ENCODE measurements around the gene PIGU. TPM values are rescaled to one million over a fixed set of nuclear protein-coding genes. Genes with fewer than 3 reads are reported as not detected.
"Not testable (repeated sequence)": the region's sequence is repeated elsewhere in the genome, so short reads cannot be mapped to it uniquely, and the experiment has no call there.

Gene PIGU
- total RNA-seq, 1 experiment from 2014 or later, result 11.7 TPM

DNA sequence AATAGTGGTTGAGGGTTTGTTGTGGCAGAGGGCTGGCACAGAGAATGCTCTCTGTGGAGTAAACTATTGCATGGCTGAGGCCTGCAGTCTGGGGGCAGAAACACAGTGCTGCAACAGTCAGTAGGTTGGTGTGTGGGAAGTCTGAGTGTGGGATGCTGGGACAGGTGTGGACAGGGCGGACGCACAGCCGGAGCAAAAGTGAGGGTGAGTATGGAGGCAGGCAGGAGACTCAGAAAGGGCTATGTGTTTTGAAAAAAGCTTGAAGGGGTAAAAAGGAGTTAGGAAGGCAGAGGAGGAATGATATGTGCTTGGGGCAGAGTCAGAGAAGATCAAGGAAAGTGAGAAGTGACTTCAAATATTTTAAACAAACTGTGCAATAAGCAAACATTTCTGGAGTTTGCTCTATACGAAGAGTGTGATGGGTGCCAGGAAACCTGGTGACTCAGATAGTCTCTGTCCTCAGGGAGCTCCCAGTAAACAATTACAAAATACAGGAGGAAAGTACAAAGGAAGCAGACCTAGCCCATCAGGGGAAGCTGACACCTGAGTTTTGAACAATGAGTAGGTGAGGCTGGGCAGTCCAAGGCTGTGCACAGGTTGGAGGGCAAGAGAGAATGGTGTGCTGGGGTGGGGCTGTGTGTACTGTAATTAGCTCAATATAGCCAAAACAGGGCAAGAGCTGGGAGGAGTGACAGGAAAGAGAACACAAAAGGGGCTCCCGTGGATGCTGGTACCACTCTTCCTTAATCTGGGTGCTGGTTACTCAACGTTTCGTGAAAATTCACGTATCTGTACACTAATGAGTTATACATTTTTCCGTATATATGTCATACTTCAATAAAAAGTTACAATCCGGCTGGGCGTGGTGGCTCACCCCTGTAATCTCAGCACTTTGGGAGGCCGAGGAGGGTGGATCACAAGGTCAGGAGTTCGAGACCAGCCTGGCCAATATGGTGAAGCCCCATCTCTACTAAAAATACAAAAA is 55.2 kb downstream of the PIGU start:
- no peak for DNase-seq (ENCODE audit: low read depth)

DNA sequence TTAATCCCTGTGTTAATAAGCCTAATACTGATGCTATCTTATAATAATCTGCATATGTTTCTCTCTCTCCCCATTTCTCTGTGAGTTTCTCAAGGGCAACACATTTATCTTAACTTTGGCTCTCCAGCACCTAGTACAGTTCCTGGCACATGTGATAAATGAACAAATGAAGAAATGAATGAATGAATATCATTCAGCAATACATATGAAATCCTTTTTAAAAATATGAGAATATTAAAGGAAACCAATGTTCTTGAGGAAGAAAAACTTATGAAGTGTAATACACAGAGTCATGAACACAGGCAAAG is 55.9 kb downstream of the PIGU start:
- DNase-seq (ENCODE audit: low read depth), result no peak

DNA sequence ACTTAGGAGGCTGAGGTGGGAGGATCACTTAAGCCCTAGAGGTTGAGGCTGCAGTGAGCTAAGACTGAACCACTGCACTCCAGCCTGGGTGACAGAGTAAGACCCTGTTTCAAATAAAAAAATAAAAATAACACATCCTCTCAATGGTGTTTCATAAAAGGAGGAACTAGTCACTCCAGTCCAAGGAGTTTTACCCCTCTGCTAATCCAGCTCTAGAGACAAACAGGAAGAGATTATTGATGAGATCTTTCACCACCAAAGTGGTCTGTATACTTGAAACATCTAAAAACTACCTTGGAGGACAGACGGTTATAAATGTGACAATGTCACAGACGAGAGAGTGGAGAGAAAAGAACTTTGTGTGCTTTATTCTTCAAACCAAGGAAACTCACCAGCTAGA is 58.2 kb downstream of the PIGU start:
- DNase-seq (ENCODE audit: low read depth), result no peak

DNA sequence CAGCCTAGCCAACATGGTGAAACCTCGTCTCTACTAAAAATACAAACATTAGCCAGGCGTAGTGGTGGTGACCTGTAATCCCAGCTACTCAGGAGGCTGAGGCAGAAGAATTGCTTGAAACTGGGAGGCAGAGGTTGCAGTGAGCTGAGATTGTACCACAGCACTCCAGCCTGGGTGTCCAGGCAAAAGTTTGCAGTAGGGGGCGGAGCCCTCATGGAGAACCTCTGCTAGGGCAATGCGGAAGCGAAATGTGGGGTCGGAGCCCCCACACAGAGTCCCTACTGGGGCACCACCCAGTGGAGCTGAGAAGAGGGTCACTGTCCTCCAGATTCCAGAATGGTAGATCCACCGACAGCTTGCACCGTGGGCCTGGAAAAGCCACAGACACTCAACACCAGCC is 60.0 kb downstream of the PIGU start:
- not testable (repeated sequence) for DNase-seq (ENCODE audit: low read depth)

DNA sequence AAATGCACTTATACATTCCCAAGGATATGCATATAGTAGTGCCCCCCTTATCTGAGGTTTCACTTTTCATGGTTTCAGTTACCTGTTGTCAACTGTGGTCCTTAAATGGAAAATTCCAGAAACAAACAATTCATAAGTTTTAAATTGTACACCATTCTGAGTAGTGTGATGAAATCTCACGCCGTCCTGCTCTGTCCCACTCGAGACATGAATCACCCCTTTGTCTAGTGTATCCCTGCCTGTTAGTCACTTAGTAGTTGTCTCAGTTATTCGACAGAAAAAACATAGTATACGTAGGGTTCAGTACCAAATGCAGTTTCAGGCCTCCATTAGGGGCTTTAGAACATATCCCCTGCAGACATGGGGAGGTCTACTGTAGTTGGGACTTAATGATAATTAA is 61.4 kb downstream of the PIGU start:
- DNase-seq (ENCODE audit: low read depth), result no peak

DNA sequence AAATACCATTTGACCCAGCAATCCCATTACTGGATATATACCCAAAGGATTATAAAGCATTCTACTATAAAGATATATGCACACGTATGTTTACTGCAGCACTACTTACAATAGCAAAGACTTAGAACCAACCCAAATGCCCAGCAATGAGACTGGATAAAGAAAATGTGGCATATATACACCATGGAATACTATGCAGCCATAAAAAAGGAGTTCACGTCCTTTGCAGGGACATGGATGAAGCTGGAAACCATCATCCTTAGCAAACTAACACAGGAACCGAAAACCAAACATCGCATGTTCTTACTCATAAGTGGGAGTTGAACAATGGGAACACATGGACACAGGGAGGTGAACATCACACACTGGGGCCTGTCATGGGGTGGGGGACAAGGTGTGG is 64.9 kb downstream of the PIGU start:
- not testable (repeated sequence) for DNase-seq (ENCODE audit: low read depth)

DNA sequence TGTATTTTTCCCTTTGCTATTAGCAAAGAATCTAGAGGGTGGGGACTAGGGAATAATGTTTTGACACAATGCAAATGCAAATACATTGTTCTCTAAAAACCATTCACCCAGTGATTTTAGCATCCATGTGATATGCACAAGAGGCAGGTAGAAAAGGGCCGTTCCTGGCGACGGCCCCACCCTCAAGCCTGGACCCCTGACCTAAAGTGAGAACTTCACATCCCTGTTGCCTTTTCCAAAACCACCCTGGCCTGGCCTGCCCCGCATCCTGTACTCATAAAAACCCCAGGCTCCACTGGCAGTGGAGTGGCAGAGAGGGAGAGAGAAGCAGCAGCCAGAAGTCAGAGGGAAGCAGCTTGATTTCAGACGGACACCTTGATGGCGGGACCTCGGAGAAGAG is 69.8 kb downstream of the PIGU start:
- DNase-seq (ENCODE audit: low read depth), result no peak

DNA sequence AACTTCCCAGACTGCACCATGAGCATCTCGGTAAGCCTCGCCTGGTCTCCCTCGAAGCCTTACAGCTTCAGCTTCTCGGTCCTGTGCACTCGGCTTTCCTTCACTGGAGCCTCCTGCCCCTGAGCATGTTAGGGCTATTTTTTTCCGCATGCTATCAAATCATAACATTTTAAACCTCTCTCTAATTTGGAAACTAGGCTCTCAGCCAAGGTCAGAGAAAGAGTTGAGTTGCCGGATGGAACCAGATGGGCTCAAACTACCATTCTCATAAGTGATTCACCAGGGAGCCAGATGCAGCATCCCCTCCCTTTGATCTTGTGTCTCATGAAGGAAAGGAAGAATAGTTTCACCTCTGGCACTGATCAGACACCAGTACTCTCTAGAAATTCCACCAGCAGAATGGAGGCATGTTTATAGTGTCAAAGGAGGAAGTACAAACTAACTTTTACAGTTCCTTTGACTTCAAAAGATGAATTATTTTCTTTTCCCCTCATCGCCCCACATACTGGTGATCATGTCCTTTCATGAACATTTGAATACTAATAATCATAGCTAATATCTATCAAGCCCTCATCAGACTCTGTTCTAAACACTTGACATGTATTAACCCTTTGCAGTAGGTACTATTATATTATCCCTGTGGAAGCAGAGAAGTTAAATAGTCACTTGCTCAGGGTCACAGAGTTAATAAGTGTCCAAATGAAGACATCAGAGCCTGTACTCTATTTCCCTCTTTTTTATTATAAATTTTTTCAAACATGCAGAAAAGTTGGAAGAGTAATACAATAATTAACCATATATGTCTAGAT is 71.7 kb downstream of the PIGU start:
- no peak for DNase-seq (ENCODE audit: low read depth)

DNA sequence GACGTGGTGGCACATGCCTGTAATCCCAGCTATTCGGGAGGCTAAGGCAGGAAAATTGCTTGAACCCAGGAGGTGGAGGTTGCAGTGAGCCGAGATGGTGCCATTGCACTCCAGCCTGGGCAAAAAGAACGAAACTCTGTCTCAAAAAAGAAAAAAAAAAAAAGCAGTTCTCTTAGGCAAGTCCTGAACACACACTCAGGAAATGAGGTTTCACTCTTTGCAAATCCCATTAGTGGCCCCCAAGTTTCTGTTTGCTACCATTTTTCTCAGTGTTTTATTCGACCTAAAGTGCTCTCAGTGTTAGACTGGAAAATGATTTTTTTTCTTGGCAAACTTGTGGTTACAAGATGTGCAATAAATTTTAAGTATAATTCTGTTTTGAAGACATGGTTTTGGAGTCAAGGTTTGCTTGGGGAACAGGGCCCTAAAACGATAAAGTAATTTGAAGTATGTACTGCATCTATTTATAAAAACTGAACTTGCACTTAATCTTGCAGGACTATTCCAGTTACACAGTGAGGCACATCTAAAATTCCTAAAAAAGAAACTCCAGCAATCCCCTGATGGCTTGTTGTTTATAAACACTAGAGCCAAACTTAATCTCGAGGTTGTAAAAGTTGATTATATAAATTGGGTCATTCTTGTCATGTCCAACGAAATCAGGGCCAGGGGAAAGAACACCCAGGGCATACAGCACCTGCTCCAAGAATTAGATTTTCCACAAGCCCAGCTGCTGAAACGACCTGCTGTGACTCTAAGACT is 75.8 kb downstream of the PIGU start:
- no peak for DNase-seq (ENCODE audit: low read depth)

DNA sequence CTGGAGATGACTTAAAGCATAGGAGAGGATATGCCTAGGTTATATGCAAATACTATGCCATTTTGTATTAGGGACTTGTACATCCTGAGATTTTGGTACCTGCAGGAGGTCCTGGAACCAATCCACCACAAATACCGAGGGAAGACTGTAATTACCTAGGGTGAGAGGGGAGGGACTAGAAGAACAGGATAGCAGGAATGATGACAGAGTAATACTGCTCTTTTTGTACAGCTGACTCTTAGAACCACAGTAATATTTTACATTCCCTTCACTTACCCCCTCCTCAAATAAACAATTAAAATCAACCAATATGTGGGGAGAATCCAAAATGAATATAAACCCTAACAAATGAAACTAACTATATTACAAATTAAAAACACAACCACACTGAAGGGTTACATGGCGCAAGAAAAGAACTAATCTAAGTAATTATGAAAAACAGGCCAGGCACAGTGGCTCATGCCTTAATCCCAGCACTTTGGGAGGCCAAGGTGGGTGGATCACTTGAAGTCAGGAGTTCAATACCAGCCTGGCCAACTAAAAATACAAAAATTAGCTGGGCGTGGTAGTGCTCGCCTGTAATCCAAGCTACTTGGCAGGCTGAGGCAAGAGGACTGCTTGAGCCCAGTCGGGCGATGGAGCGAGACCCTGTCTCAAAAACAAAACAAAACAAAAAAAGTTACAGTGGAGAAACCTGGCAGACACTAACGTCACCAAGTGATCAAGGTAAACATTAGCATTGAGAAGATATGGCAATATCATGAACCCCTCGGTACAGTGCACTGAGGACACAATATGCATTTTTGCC is 81.3 kb downstream of the PIGU start:
- DNase-seq (ENCODE audit: low read depth), result no peak

DNA sequence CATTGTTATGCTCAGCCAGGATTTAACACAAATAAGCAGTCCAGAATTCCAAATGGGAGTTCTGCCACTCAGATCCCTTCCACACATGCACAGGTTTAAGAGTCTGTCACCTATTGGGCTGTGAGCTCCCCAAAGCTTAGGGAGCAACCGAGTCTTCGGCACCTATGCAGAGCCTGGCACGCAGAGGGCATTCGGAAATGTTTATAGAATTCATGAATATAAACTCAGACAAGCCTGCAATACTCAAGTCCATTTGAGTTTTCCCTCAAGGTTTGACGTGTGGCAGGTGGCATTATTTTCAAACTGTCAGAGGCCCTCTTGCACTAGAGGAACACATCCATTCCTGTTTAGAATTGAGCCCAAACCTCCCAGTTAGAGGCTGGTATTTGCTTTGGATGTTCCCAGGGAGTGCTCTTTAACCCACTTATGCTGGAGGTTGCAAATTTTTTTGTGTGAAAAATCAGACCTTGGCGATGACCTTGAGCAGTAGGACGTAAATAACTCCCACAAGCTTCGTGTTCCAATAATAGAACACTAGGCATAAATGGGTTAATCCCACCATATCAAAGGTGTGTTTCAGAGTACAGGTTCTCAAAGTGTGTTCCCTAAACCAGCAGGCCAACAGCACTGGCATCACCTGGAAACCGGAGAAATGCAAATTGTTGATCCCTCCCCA is 90.3 kb downstream of the PIGU start:
- DNase-seq (ENCODE audit: low read depth), result no peak

DNA sequence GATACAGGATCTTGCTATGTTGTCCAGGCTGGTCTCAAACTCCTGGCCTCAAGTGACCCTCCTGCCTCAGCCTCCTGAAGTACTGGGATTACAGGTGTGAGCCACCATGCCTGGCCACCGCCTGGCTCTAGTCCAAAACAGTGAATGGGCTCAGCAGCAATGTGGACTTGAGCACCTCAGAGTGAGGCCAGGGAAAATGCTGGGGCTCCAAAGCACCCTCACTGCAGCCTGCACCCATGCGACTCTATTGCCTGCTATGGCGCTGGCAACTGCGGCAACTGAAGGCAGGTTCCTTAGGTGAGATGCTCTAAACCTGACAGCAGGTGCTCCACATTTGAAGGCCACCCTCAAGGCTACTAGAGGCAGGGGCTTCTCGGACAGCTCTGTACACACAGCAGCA is 91.9 kb downstream of the PIGU start:
- no peak for DNase-seq (ENCODE audit: low read depth)

DNA sequence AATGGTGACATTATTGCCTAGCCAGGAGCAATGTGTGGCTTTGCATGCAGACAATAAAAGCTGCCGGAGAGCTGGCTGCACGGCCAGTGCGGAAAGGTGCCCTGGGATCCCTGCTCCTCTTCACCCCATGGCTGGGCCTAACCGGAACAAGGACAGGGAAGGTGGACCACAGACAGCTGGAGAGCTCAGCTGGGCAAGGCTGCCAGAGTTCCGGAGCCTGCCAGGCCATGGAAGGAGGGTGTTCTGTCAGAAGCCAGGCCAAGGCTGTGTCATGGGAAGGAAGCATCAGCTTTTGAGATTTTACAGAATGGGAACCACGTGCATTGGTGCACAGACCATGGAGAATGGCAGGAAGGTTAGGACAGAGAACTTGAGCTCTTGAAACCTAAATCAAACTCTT is 93.3 kb downstream of the PIGU start:
- no peak for DNase-seq (ENCODE audit: low read depth)

DNA sequence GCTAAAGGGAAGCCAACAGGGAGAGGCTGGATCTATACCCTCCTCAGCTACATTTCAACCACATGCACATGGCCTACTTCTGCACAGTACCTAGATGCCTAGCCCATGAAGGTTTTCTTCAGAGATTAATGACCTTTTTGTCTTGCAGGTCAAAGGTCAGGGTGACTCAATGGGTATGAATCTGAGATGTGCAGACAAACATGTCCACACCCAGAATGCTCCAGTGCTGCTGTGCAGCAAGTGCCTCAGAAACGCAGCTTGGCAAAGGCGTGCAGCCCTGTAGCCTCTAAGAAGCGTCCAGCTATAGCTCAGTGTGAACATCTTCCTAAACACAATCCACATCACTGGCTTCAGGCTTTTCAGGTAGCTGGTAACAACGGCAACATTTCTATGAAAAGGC is 94.0 kb downstream of the PIGU start:
- DNase-seq (ENCODE audit: low read depth), result no peak

DNA sequence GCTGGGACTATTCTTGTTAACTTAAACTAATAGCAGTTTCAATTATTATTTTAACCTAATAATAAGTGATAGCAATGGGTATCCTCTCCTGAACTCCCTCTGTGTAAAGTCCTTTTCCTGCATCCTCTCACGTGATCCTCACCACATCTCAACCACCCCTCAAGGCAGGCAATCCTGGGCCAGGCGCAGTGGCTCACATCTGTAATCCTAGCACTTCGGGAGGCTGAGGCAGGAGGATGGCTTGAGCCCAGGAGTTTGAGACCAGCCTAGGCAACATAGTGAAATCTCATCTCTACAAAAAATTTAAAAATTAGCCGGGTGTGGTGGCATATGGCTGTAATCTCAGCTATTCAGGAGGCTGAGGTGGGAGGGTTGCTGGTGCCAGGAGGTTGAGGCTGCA is 94.7 kb downstream of the PIGU start:
- no peak for DNase-seq (ENCODE audit: low read depth)

DNA sequence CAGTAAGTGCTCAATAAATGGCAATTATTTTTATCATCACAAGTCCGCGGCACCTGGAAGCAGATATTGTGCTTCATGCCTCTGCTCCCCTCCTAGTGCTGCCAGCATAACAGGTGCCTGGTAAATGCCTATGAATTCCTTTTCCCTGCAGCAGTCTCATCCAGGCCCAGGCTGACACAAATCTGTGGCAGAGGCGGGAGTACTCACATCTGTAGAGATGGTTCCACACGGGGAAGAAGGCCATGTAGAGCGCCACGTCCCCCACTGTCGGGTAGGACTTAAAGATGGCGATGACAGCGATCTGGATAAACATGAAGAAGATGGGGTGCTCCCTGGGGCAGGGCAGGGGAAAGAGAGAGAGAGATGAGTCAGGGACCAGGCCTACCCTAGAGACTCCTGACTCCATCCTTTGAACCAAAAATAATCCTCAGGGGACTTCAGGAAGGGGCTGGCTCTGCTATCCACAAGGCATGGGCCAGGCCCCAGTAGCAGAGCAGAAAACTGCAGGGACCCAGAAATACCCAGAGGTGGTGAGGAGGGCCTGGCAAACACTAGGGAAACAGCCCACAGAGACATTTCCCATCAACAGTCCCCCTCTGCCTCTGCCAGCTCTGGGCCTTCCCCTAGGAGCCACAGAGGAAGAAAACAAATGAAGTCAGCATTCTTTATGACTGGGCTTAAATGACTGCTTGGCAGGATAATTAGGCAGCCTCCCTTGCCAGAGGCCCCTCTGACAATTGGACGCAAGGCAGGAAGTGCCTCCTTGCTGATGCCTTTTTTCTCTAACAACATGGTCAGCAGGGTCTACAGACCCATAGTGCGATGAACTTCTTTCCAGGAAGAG is 95.3 kb downstream of the PIGU start:
- peak; percentile 79 for DNase-seq (ENCODE audit: low read depth)

DNA sequence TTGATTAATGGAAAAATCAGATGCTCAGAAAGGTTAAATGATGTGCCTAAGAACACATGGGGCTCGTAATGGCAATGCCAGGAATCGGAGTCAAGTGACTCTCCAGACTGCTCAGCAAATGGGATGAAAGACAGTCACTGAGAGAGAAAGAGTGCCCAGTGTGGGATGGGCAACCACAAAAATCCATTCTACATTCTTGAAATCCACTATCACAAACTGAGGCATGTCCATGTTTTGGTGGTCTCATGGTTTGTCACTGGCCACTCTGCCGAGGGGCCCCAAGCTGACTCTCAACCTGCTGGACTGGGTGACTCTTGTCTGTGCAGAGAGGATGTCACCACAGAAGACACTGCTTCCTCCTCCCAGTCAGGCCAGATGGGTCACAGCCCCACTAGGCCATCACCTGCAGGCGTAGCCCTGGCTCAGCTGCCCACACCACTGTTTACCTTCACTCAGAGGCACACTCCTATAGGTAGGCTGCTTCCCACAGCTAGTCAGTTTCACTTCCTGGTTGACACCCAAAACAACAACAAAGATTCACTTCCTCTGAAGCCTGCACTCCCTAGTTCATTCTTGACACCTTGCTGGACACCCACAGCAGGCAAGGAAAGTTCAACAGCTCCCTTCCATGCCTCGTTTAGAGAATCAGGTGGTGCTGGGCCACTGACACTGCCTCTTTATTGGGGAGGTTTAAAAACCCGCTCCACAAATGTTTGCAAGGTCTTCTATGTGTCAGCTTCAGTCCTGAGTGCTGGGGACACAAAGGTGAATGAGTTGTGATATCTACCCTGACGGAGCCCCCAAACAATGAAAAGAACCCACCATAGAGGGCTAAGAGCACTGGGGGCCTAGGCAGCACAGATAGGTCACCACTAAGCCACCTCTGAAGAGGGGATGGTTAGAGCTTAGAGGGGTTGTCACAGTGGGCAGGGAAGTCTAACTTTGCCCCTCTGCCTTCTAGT is 96.6 kb downstream of the PIGU start:
- DNase-seq (ENCODE audit: low read depth), result no peak

DNA sequence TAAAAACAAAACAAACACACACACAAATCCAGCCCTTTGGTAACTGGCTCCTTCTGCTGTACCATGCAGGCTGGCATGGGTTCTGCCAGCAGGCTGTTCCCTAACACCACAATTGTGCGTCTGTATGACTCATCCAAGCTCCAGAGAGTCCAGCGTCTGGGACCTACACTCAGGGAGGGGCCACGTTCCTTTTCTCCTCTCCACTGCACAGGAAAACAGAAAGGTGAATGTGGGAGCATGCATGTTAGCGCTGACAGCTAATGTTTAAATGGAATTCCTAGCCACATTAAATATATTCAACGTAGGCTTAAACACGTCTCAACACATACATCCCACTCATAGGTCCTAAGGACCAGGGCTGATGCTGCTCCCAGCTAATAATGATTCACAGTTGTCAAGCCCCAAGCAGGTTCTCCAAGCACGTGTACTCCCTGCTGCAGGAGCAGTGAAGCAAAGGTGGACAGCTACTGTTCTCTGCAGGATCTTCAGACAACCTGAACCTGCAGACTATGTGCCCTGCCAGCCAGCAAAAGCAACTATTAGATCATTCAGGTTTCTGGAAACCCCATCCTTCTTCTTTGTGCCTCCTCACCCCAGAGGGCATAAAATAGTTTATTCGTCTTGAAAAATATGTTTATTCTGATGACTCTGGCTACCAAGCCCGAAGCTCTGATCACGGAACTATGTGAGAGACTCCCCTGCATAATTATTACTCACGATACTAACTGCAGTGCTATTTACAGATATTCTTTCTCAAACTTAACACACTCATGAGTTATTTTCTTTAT is 97.5 kb downstream of the PIGU start:
- DNase-seq (ENCODE audit: low read depth), result peak; percentile 80

All from Daoy (cell line).